ENCODE results near the gene BORCS8.

Gene BORCS8

DNA sequence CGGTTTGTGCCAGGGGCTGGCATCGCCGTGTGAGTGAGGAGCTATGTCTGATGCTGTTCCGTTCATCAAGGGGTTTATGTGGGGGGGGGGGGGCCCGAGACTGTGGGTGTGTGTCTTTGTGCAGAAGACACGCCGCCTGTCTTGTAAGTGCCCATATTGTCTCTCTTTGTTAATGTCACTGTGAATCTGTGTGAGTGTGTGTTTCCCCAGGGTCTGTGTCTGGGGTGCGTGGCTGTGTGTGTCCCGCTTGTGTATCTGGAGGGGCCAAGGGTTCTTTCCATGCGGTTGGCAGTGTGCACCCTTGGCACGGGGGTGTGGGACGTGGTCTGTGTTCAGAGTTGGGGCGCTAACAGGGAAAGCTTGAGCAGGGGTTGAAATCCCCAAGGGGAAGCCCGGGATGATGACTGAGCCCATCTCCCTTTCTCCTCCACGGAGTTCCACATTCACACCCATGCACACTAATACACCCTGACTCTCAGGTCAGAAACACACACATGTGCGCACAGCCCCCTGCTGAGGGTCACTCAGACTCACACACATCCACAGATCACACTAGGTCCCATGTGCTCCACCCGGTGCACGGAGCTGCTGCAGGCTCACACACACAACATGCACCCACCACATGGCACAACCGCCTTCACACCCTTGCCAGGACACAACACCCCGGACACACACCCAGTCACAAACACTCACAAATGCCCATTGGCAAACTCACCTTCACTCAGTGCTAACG, 21.6 kb upstream of the BORCS8 start:
- no peak for DNase-seq

DNA sequence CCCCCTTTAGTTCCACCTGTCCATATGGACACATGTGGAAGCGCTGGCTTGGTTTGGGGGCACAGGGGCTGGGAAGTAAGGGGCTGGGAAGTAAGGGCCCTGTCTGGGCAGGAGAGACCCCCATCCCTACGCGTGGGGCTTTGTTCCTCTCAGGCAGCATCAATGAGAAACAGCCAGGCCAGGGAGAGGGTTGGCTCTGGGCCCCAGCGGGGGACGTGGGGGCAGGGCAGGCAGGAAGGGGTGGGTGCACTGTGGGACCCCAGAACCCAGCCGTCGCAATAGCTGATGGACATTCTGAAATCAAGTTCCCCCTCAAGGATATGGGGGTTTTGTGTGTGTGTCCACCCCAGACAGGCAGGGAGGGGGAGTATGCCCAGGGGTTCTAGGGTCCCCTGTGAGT, 21.0 kb upstream of the BORCS8 start:
- no peak for DNase-seq

DNA sequence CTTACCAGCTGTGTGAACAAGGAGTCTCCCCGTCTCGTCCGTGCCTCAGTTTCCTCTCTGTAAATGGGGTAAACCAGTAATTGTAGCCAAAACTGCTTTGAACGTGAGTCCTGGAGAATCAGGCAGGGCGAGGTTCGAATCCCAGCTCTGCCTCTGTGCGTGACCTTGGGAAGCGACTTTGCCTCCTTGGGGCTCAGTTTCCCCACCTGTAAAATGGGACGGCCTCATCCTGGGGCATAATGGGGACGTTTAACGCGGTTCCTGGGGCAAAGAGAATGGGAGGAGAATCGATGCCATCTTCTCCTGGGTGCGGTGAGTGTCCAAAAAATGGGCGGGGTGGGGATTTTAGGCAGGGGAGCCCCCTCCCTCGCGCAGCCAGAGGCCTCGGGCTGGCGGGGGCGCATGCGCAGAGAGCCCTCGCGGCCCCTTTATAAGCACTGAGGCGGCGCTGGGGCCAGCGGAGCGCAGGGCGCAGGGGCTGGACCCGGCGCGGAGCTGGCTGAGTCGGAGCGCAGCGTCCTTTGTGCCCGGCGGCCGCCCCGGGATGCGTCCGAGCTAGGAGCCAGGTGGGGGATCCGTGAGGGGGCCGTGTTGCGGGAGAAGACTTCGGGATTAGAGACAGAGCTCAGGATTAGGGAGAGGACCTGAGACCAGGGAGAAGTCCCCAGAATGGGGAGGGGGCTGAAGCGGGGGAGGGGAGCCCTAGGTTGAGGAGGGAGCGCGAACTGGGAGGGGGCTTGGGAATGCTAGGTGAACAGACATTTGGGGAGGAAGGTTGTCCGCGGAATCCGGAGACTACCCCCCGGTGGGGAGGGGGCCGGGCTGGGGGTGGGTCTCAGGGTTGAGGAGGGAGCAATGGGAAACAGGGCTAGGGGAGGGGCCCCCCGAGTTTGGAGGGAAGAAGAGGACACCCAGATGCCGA, 19.8 kb upstream of the BORCS8 start, which contains the start of gene NCAN:
NCAN (plus strand) TSS at position 460 of the 922 bp plus-strand sequence. CDS start 4,996 bp downstream, outside the sequence.
- no peak for DNase-seq

DNA sequence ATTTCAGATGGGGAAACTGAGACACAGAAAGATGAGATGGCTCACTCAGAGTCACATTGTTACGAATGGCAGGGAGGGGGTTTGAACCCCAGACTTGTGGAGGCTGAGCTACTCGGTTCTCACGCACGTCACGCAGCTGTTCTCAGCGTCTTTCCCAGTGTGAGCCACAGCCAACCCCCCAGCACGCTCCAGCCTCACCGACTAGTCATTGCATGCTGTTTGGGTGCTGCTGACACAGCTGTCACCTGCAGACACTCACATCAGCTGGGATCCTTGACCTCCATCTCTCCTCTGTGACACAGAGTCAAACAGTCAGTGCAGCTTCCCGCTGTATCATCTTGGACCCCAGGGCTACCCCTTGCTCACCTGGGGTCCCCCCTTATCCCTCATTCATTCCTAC, 17.4 kb upstream of the BORCS8 start:
- DNase-seq: peak; percentile 34

GRCh38 chr19:19207637-19208572, 16.0 kb upstream of the BORCS8 start:
- no peak for DNase-seq

GRCh38 chr19:19206938-19207337, 15.0 kb upstream of the BORCS8 start:
- DNase-seq: no peak

- no peak for DNase-seq
Measured at GRCh38 chr19:19205416-19206410, 13.8 kb upstream of the BORCS8 start.

- no peak for DNase-seq
Measured at GRCh38 chr19:19204181-19204580, 12.2 kb upstream of the BORCS8 start.

DNA sequence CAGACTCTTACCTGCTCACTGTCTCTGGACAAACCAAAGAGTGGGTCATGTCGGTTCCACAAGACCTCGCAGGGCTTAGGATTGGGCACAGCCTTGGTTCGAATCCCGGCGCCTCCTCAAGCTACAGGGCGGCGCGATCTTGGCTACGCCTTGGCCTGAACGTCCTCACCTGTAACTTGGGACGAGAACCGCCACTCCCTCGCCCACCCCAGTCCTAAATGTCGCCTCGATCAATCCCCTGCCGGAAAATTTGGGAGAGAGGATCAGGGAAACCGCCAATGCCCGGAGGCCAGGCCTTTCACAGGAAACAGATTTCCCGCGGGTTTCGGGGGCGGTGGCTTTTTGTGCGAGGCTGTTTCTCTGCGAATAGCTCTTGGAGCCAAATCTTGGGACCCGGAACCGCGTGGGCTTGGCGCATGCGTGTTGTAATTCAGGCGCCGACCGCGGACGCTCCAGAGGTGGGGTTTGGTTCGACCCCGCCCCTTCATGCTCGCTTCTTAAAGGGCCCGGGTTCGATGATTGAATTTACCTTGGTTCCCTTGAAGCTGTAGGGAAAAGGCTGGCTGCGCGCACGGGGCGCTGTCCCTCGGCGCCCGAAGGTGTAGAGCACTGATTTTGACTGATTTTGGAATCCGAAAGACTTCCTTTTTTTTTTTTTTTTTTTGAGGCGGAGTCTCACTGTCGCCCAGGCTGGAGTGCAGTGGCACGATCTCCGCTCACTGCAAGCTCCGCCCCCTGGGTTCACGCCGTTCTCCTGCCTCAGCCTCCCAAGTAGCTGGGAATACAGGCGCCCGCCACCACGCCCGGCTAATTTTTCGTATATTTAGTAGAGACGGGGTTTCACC, 11.3 kb upstream of the BORCS8 start, which contains the start of gene NR2C2AP:
NR2C2AP (minus strand) TSS at position 403 of the 845 bp plus-strand sequence; CDS start at position 49, 354 bp downstream.
- DNase-seq: peak; percentile 88

- DNase-seq: no peak
Measured at GRCh38 chr19:19202707-19203011, 10.7 kb upstream of the BORCS8 start.

GRCh38 chr19:19201697-19202630, 10.0 kb upstream of the BORCS8 start:
- DNase-seq: no peak

DNA sequence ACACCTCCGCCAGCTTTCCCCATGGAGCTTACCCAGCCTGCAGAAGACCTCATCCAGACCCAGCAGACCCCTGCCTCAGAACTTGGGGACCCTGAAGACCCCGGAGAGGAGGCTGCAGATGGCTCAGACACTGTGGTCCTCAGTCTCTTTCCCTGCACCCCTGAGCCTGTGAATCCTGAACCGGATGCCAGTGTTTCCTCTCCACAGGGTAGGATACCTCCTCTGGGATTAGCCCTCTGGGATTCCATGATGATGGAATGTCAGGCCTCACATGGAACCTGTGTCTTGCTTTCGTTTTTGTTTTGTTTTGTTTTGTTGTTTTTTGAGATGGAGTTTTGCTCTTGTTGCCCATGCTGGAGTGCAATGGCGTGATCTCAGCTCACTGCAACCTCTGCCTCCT, 2.0 kb upstream of the BORCS8 start:
- no peak for DNase-seq

GRCh38 chr19:19192910-19193423, 1.0 kb upstream of the BORCS8 start:
- DNase-seq: no peak

DNA sequence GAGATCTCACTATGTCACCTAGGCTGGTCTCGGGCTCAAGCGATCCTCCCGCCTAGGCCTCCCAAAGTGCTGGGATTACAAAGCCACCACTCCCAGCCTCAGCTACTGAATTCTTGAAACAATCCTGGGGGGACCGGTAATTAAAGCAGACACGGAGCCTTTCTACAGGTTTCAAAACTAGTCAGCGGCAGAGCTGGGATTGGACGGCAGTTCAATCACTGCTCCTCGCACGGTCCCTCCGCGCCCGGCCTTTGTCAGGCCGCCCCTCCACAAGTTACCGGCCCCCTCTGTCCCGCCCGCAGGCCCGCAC, 229 bp downstream of the BORCS8 start:
- DNase-seq: no peak

- no peak for DNase-seq
Measured at GRCh38 chr19:19186742-19187141, 5.2 kb downstream of the BORCS8 start.

- peak; percentile 6 for DNase-seq
Measured at GRCh38 chr19:19185853-19186740, 5.9 kb downstream of the BORCS8 start.

DNA sequence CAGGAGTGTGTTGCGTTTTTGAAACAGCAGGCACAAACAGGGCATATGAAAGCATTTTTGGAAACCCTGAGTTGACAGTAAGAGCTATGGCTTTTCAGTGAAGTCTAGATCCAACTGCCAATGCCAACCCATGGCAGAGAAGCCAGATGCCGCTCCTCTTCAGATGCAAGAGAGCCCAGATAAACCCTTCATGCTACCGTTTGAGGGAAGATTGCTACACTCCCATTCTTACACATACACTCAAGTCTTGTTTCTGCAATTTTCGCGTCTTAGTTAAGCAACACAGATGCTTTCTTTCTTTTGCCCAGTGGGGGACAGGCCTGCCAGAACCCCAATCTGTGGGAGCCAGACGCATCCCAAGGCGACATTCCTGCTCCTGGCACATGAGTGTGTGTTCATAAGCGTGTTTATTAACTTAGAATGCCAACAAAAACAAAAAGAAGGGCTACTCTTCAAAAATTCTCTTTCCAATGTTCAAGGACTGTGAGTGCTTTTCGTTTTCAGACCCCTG, 10.4 kb downstream of the BORCS8 start:
- DNase-seq: no peak

All from NCI-H2029 (cell line).